ENCODE data around the gene EPX. TPM values are rescaled to one million over a fixed set of nuclear protein-coding genes. Genes with fewer than 3 reads are reported as not detected.
A peak's percentile ranks its signal among the peaks of the same experiment; 100 is the strongest.

EPX gene
- total RNA-seq, 4 donors from 2014 or later: not detected

DNA sequence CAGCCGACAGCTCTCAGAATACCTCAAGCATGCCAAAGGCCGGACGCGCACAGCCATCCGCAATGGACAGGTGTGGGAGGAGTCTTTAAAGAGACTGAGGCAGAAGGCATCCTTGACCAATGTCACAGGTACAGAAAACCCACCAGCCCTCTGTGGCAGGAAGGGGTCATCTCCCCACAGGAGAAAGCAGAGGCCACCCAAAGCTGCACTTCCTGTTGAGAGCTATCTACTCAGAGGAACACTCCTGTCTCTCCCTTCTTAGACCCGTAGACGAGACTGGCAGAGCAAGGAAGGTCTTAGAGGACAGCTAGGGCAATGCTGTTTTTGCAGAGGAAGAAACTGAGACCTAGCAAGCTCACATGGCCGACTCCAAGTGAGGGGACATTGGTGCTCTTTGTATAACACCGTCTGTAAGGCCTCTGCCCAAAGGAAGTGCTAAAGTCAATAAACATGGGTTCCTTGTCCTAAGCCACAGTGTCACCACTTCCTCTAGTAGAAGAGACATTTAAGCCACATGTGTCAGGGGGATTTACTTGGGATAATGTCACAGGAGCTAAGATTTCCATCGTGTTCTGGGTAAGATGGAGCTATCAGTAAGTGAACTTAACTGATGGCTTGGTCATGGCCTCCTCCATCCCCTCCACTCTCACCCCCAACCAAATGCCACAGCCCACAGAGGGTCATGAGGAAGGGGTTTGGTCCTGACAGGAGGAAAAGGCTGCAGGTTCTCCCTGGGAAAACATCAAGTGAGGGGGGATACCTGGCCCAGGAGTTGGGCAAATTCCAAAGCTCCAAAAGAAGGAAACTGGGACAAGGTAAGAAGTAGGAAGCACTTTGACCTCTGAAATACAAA is 55.2 kb downstream of the EPX start:
- no peaks in the 10 kb centered on the region for H3K9me3 ChIP-seq
- TF ChIP-seq, protein P1, sequence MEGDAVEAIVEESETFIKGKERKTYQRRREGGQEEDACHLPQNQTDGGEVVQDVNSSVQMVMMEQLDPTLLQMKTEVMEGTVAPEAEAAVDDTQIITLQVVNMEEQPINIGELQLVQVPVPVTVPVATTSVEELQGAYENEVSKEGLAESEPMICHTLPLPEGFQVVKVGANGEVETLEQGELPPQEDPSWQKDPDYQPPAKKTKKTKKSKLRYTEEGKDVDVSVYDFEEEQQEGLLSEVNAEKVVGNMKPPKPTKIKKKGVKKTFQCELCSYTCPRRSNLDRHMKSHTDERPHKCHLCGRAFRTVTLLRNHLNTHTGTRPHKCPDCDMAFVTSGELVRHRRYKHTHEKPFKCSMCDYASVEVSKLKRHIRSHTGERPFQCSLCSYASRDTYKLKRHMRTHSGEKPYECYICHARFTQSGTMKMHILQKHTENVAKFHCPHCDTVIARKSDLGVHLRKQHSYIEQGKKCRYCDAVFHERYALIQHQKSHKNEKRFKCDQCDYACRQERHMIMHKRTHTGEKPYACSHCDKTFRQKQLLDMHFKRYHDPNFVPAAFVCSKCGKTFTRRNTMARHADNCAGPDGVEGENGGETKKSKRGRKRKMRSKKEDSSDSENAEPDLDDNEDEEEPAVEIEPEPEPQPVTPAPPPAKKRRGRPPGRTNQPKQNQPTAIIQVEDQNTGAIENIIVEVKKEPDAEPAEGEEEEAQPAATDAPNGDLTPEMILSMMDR (IDR thresholded peaks at IDR 0.05): no peak
- no peak for TF ChIP-seq POLR2A (IDR thresholded peaks at IDR 0.05)
- no peaks in the 10 kb centered on the region for H3K36me3 ChIP-seq
- DNase-seq: no peak
- H3K4me1 ChIP-seq: peaks cover 0 to 31% (median 9%) of the 10 kb centered on the region in 4 donors
- H3K4me3 ChIP-seq: no peak overlapping the region
- no peaks in the 10 kb centered on the region for H3K27me3 ChIP-seq
- peak overlapping the region in 2 of 4 donors; percentile 63 to 91 for H3K27ac ChIP-seq

DNA sequence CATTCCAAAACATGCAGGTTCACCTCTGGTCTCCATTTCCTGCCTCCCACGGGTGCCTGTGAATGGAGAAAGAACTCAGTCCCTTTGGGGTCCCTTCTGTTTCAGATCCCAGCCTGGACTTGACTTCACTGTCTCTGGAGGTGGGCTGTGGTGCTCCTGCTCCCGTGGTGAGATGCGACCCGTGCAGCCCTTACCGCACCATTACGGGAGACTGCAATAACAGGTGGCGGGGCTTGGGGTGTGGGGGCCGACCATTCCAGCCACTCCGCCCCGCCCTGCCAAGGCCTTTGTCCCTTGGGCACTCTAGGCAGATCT is 56.4 kb downstream of the EPX start:
- no peaks in the 10 kb centered on the region for H3K27me3 ChIP-seq
- TF ChIP-seq, protein P1 (IDR thresholded peaks at IDR 0.05): no peak
- TF ChIP-seq POLR2A (IDR thresholded peaks at IDR 0.05): peak in 1 of 2 donors; percentile 30

DNA sequence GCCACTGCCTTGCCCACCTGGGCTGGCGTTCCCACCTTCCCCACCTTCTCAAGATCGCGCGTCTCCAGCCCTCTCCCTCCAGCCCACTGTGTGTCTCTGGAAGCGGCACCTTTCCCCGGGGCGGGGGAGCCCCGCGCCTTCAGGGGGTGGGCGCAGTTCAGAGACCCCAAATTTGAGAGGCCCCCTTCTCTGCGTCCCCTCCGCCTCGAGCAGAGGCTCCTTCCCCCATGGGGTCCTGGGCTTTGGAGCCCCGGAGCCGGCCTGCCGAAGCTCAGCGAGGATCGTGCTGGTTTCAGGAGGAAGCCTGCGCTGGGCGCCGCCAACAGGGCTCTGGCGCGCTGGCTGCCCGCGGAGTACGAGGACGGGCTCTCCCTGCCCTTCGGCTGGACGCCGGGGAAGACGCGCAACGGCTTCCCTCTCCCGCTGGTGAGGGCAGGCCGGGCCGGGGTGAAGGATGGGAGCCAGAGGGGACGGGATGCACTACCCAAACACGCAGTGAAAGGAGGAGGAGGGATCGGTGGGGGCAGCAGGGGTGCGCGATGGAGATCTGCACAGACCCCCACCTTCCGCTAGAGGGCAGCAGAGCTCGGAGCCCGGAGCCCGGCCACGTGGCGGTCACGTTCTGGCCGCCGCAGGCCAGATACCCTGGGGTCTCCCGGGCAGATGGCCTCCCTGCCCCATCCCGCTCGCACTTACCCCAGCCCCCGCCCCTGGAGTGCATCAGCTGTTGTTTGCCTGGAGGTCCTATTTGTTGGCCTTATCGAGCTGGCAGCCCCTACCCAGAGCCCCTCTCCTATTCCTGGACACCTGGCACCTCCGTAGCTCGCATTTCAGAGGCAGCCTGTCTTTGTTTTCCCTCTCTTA is 57.0 kb downstream of the EPX start:
- no peak for TF ChIP-seq POLR2A (IDR thresholded peaks at IDR 0.05)
- TF ChIP-seq, protein P1 (IDR thresholded peaks at IDR 0.05): peak; percentile 31 to 97 (median 87)
- H3K36me3 ChIP-seq: no peaks in the 10 kb centered on the region
- H3K4me3 ChIP-seq: peak overlapping the region; percentile 45 to 63 (median 54)
- H3K27ac ChIP-seq: peak overlapping the region in 3 of 4 donors; percentile 5 to 46 (median 40)
- peaks cover 0 to 31% (median 9%) of the 10 kb centered on the region in 4 donors for H3K4me1 ChIP-seq
- peak; percentile 59 to 82 (median 82) for DNase-seq
- H3K27me3 ChIP-seq: no peaks in the 10 kb centered on the region
- no peaks in the 10 kb centered on the region for H3K9me3 ChIP-seq

More for the DNA sequence above, 56.4 kb downstream of the EPX start:
- peaks cover 0 to 31% (median 9%) of the 10 kb centered on the region in 4 donors for H3K4me1 ChIP-seq
- DNase-seq: peak in 1 of 3 donors; percentile 57
- peak overlapping the region in 1 of 4 donors; percentile 40 for H3K27ac ChIP-seq
- no peaks in the 10 kb centered on the region for H3K36me3 ChIP-seq
- peak overlapping the region in 3 of 4 donors; percentile 53 to 63 (median 55) for H3K4me3 ChIP-seq
- no peaks in the 10 kb centered on the region for H3K9me3 ChIP-seq

DNA sequence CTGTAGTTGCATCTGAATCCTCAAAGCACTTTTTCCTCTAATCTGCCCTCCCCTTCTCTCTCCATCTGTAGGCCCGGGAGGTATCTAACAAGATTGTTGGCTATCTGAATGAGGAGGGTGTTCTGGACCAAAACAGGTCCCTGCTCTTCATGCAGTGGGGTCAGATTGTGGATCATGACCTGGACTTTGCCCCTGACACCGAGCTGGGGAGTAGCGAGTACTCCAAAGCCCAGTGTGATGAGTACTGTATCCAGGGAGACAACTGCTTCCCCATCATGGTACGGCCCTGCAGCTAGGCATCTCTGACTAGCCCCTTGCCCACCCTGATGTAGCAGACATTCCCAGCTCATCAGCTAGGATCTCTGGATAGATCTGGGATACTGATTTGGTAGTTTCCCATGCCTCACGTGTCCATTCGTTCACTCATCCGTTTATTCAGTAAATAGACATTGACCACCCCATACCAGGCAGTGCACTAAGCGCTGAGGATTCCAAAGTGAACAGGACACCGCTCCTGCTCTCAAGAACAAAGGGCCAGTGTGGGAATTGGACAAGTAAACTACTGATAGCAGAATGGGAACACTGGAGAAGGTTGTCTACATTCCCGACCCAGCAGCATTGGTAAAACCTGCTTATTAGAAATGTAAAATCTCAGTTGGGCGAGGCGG is 58.0 kb downstream of the EPX start:
- H3K4me3 ChIP-seq: no peak overlapping the region
- no peak for TF ChIP-seq POLR2A (IDR thresholded peaks at IDR 0.05)
- TF ChIP-seq, protein P1 (IDR thresholded peaks at IDR 0.05): no peak
- H3K27me3 ChIP-seq: no peaks in the 10 kb centered on the region
- no peak for DNase-seq
- H3K27ac ChIP-seq: no peak overlapping the region
- peaks cover 0 to 31% (median 9%) of the 10 kb centered on the region in 4 donors for H3K4me1 ChIP-seq
- H3K36me3 ChIP-seq: no peaks in the 10 kb centered on the region
- no peaks in the 10 kb centered on the region for H3K9me3 ChIP-seq

DNA sequence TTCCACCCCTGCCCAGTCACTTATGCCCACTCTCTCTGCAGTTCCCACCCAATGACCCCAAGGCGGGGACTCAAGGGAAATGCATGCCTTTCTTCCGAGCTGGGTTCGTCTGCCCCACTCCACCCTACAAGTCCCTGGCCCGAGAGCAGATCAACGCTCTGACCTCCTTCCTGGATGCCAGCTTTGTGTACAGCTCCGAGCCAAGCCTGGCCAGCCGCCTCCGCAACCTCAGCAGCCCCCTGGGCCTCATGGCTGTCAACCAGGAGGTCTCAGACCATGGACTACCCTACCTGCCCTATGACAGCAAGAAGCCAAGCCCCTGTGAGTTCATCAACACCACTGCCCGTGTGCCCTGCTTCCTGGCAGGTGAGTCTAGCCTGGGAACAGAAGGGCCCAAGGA is 59.6 kb downstream of the EPX start:
- TF ChIP-seq, protein P1 (IDR thresholded peaks at IDR 0.05): no peak
- no peak for TF ChIP-seq POLR2A (IDR thresholded peaks at IDR 0.05)
- no peak overlapping the region for H3K4me3 ChIP-seq
- H3K9me3 ChIP-seq: no peaks in the 10 kb centered on the region
- no peak overlapping the region for H3K27ac ChIP-seq
- H3K4me1 ChIP-seq: peaks cover 0 to 19% (median 9%) of the 10 kb centered on the region in 4 donors
- H3K36me3 ChIP-seq: no peaks in the 10 kb centered on the region
- no peak for DNase-seq
- H3K27me3 ChIP-seq: no peaks in the 10 kb centered on the region

All from Peyer's patch (tissue), 4 donors.